Prostate gland (tissue), 2 donors: ENCODE measurements around the gene PXN.

Experiments
- POLR2AphosphoS5 ChIP-seq: sonication (generic); formaldehyde crosslinking; IDR thresholded peaks from one replicate; pipeline ENCODE4 v1.6.1; 2017; ENCODE audit warnings: antibody characterized with exemption
- TF ChIP-seq, protein P1 (sequence below), 4 experiments: fragments of 200-600 bp in 2 of 4; fragments of 450-650 bp in 2 of 4; sonication (generic) in 2 of 4; IDR thresholded peaks; 1 replicate in 3 of 4; 2 replicates in 1 of 4; pipeline ENCODE4 v1.5.1; 2016 to 2019; ENCODE audit warnings: antibody characterized with exemption in 4 of 4, mild to moderate bottlenecking in 2 of 4, moderate library complexity in 2 of 4

GRCh38 chr12:120225852-120226640, 39.5 kb downstream of the PXN start:
- TF ChIP-seq, protein P1, sequence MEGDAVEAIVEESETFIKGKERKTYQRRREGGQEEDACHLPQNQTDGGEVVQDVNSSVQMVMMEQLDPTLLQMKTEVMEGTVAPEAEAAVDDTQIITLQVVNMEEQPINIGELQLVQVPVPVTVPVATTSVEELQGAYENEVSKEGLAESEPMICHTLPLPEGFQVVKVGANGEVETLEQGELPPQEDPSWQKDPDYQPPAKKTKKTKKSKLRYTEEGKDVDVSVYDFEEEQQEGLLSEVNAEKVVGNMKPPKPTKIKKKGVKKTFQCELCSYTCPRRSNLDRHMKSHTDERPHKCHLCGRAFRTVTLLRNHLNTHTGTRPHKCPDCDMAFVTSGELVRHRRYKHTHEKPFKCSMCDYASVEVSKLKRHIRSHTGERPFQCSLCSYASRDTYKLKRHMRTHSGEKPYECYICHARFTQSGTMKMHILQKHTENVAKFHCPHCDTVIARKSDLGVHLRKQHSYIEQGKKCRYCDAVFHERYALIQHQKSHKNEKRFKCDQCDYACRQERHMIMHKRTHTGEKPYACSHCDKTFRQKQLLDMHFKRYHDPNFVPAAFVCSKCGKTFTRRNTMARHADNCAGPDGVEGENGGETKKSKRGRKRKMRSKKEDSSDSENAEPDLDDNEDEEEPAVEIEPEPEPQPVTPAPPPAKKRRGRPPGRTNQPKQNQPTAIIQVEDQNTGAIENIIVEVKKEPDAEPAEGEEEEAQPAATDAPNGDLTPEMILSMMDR (IDR thresholded peaks at IDR 0.05): no peak
- no peak for TF ChIP-seq POLR2AphosphoS5
